ENCODE measurements around the gene SIGLEC11.
"Not testable (repeated sequence)": the region's sequence is repeated elsewhere in the genome, so short reads cannot be mapped to it uniquely, and the experiment has no call there.

The SIGLEC11 gene

GRCh38 chr19:49950590-49950948, 10.4 kb downstream of the SIGLEC11 start:
- no peaks in the 10 kb centered on the region for H3K9me2 ChIP-seq (ENCODE audit: low read depth, low read length)
- H3K79me2 ChIP-seq (ENCODE audit: insufficient read depth, low read length) = no peaks in the 10 kb centered on the region
- no peak overlapping the region for H2AFZ ChIP-seq (ENCODE audit: low read length)
- H3F3A ChIP-seq (ENCODE audit: insufficient read depth, low read length) = no peaks in the 10 kb centered on the region
- TF ChIP-seq EZH2 (IDR thresholded peaks at IDR 0.05; ENCODE audit: borderline replicate concordance, low read length) = no peak
- no peak for TF ChIP-seq CTCF (IDR thresholded peaks at IDR 0.05; ENCODE audit: low read length)
- H3K9ac ChIP-seq (ENCODE audit: low read length) = no peak overlapping the region
- no peak overlapping the region for H3K4me2 ChIP-seq (ENCODE audit: low read length)
- H3K4me1 ChIP-seq (ENCODE audit: insufficient read depth, low read length, severe bottlenecking) = peaks cover 7% of the 10 kb centered on the region
- H3K27ac ChIP-seq (ENCODE audit: low read depth, low read length, poor library complexity, severe bottlenecking) = no peak overlapping the region
- no peaks in the 10 kb centered on the region for H3K9me3 ChIP-seq (ENCODE audit: low read length)
- H3K4me3 ChIP-seq (ENCODE audit: low read depth, low read length, poor library complexity, severe bottlenecking) = no peak overlapping the region
- peaks cover 8% of the 10 kb centered on the region for H3K27me3 ChIP-seq (ENCODE audit: insufficient read depth, low read length)
- H3K36me3 ChIP-seq (ENCODE audit: insufficient read depth, low read length) = no peaks in the 10 kb centered on the region; the same call in 1 of the 2 replicates
- no peaks in the 10 kb centered on the region for H4K20me1 ChIP-seq (ENCODE audit: insufficient read depth, low read length)

- Histone ChIP-seq H3K27me3 (ENCODE audit: insufficient read depth, low read length) (peaks cover 8% of the 10 kb centered on the region), H3K4me1 (ENCODE audit: insufficient read depth, low read length, severe bottlenecking) (peaks cover 7% of the 10 kb centered on the region)
Measured at GRCh38 chr19:49949742-49950589, 11.0 kb downstream of the SIGLEC11 start.

GRCh38 chr19:49946415-49946814, 14.6 kb downstream of the SIGLEC11 start:
- no peaks in the 10 kb centered on the region for H3K36me3 ChIP-seq (ENCODE audit: insufficient read depth, low read length)
- no peak overlapping the region for H2AFZ ChIP-seq (ENCODE audit: low read length)
- TF ChIP-seq EZH2 (IDR thresholded peaks at IDR 0.05; ENCODE audit: borderline replicate concordance, low read length) = no peak
- no peak for TF ChIP-seq CTCF (IDR thresholded peaks at IDR 0.05; ENCODE audit: low read length)
- no peaks in the 10 kb centered on the region; the same call in 1 of the 2 replicates for H3K27me3 ChIP-seq (ENCODE audit: insufficient read depth, low read length)
- H3K9ac ChIP-seq (ENCODE audit: low read length) = no peak overlapping the region
- no peak overlapping the region for H3K4me2 ChIP-seq (ENCODE audit: low read length)
- H3K9me2 ChIP-seq (ENCODE audit: low read depth, low read length) = no peaks in the 10 kb centered on the region
- no peak overlapping the region for H3K4me3 ChIP-seq (ENCODE audit: low read depth, low read length, poor library complexity, severe bottlenecking)
- no peaks in the 10 kb centered on the region for H3K9me3 ChIP-seq (ENCODE audit: low read length)
- no peaks in the 10 kb centered on the region for H3K4me1 ChIP-seq (ENCODE audit: insufficient read depth, low read length, severe bottlenecking)
- H3K27ac ChIP-seq (ENCODE audit: low read depth, low read length, poor library complexity, severe bottlenecking) = no peak overlapping the region
- no peaks in the 10 kb centered on the region for H3K79me2 ChIP-seq (ENCODE audit: insufficient read depth, low read length)
- H3F3A ChIP-seq (ENCODE audit: insufficient read depth, low read length) = no peaks in the 10 kb centered on the region
- H4K20me1 ChIP-seq (ENCODE audit: insufficient read depth, low read length) = no peaks in the 10 kb centered on the region

More at GRCh38 chr19:49949742-49950589, 11.0 kb downstream of the SIGLEC11 start:
- Histone ChIP-seq H3F3A (ENCODE audit: insufficient read depth, low read length) (no peaks in the 10 kb centered on the region), H2AFZ (ENCODE audit: low read length) (no peak overlapping the region), H3K4me3 (ENCODE audit: low read depth, low read length, poor library complexity, severe bottlenecking) (no peak overlapping the region), H3K27ac (ENCODE audit: low read depth, low read length, poor library complexity, severe bottlenecking) (no peak overlapping the region), H4K20me1 (ENCODE audit: insufficient read depth, low read length) (no peaks in the 10 kb centered on the region), H3K36me3 (ENCODE audit: insufficient read depth, low read length) (no peaks in the 10 kb centered on the region; the same call in 1 of the 2 replicates), H3K9ac (ENCODE audit: low read length) (no peak overlapping the region), H3K9me3 (ENCODE audit: low read length) (no peaks in the 10 kb centered on the region), H3K9me2 (ENCODE audit: low read depth, low read length) (no peaks in the 10 kb centered on the region), H3K79me2 (ENCODE audit: insufficient read depth, low read length) (no peaks in the 10 kb centered on the region), H3K4me2 (ENCODE audit: low read length) (no peak overlapping the region)
- TF ChIP-seq EZH2 (IDR thresholded peaks at IDR 0.05; ENCODE audit: borderline replicate concordance, low read length) (no peak), CTCF (IDR thresholded peaks at IDR 0.05; ENCODE audit: low read length) (no peak)

DNA sequence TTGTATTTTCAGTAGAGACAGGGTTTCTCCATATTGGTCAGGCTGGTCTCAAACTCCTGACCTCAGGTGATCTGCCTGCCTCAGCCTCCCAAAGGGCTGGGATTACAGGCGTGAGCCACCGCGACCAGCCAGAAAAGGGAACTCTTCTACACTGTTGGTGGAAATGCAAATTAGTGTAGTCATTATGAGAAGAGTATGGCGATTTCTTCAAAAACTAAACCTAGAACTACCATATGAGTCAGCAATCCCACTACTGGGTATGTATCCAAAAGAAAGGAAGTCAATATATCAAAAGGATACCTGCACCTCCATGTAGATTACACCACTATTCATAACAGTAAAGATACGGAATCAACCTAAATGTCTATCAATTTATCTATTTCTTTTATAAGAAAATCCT, 16.4 kb downstream of the SIGLEC11 start:
- not testable (repeated sequence) for H3K4me1 ChIP-seq (ENCODE audit: insufficient read depth, low read length, severe bottlenecking); H3K9ac ChIP-seq (ENCODE audit: low read length); H3K4me3 ChIP-seq (ENCODE audit: low read depth, low read length, poor library complexity, severe bottlenecking); H3K9me2 ChIP-seq (ENCODE audit: low read depth, low read length); H3K9me3 ChIP-seq (ENCODE audit: low read length); H3K79me2 ChIP-seq (ENCODE audit: insufficient read depth, low read length); H2AFZ ChIP-seq (ENCODE audit: low read length); H3F3A ChIP-seq (ENCODE audit: insufficient read depth, low read length); H4K20me1 ChIP-seq (ENCODE audit: insufficient read depth, low read length); H3K4me2 ChIP-seq (ENCODE audit: low read length); H3K27me3 ChIP-seq (ENCODE audit: insufficient read depth, low read length); H3K27ac ChIP-seq (ENCODE audit: low read depth, low read length, poor library complexity, severe bottlenecking); H3K36me3 ChIP-seq (ENCODE audit: insufficient read depth, low read length)

Data from OCI-LY1 (cell line).